Eye (tissue), 1 donor: Measurements from ENCODE around the gene MRPL17.

Source experiments
- DNase-seq: peaks from one replicate; pipeline ENCODE4 v3.0.0-alpha.2; 2015

Gene MRPL17

DNA sequence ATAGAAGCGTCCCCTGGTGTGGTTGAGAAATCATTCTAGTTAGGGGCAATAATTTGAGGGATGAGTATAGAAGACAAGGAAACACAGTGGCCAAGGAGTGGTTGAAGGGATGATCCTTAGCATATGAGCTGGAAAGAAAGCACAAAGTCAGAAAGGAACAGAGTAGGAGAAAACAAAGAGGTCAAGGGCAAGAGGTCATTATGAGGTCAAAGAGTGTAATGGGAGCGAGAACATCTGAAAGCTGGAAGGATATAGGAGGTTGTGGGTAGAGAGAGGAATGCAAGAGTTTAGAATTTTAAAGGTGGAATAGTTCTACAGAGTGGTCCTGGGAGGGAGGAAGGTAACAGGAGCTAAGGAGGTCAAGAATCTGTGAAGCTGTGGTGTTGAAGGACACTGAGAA is 29.5 kb downstream of the MRPL17 start:
- peak; percentile 3 for DNase-seq

DNA sequence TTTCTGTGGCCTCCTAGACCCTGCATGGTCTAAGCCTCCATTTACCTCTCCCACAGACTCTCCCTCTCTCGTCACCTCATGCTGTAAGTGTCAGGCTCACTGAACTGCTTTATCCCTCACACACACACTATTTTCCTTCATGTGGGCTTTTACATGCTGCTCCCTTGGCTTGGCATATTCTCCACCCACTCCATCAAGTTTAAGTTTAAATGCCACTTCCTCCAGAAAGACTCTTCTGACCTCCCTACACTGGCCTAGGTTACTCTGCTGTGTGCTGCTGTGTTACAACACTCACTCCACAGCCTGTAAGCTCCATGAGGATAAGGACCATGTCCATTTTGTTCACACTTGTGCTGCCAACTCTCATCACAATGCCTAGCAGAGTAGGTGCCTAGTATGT is 30.0 kb downstream of the MRPL17 start:
- no peak for DNase-seq

DNA sequence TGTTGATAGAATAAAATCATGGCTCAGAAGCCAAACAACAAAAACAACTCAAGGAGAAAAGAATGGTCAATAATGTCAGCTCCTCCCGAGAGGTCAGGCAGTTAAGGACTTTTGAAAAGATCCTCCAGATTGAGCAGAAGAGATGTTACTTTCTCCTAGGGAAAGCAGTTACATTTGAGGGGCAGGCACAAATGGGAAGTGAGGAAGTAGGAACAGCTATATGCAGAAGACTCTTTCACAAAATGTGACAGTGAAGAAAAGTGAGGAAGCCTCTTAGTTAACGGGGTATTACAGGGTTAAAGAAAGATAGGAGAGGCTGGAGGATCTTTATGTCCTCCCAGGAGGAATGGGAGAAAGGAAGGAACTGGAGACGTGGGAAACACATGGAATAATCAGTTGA is 31.0 kb downstream of the MRPL17 start:
- DNase-seq = no peak

DNA sequence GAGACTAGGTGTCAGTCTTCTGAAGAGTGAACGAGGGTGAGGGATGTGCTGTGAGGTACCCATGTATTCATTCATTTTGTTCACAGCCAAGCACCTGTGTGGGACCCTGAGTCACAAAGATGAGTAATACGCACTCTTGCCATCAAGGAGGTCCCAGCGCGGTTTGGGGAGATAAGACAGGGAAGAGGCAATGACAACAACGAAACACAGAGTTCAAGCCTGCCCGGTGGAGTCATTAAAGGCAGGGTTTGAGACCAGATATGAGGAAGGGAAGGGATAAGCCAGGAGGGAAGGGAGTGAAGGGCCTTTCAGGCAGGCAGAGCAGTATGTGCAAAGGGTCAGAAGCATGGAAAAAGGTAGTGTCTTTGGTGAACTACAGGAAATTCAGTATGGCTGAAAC is 32.2 kb downstream of the MRPL17 start:
- DNase-seq = no peak

DNA sequence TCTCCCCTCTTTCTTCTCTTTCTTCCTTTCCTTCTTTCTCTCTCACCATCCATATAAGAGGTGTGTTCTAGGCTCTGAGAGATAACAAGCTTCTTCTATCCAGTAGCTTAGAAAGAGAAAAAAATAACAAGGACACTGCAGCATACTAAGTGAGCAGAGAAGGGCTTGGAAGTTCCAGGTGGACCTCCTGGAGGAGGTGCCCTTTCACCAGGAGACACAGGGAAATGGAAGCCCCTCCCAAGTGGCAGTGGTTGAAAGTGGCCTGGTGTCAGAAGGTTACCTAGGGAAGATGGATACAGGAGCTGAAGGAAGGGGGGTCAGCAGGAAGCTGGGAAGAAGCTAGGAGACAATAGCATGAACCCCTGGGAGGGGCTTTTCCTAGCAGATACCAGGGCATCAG is 33.0 kb downstream of the MRPL17 start:
- DNase-seq = no peak

DNA sequence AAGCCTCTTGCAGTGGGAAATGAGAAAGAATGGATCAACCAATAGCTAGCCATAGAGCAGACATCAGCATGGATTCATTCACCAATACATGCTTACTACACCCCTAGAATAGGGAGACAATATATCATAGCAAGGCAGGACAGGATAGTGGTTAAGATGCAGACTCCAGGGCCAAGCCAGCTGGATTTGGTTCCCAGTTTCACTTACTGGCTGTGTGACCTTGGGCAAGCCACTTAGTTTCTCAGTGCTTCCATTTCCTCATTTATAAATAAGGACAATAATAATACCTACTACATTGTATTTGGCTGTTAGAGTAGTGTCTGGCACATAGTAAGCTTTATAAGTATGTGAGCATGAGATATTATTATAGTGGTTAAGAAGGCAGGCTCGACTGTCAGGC is 34.6 kb downstream of the MRPL17 start:
- DNase-seq = no peak

DNA sequence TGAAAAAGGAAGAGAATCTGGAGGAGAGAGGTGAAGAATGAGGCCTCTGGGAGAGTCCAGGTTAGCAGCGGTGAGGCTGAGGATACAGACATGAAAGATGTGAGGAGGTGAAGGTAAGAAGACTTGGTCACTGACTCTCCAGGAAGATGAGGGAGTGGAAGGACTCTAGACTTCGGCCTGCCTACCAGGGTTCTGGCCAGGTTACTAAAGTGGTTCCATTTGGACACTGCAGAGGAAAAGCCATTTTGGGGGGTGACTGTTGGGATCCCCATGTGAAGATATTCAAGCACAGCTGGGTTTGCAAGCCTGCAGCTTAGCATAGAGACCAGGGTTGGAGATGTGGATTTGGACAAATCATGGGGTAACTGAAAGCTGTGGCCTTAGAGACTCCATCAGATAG is 35.3 kb downstream of the MRPL17 start:
- DNase-seq = no peak

DNA sequence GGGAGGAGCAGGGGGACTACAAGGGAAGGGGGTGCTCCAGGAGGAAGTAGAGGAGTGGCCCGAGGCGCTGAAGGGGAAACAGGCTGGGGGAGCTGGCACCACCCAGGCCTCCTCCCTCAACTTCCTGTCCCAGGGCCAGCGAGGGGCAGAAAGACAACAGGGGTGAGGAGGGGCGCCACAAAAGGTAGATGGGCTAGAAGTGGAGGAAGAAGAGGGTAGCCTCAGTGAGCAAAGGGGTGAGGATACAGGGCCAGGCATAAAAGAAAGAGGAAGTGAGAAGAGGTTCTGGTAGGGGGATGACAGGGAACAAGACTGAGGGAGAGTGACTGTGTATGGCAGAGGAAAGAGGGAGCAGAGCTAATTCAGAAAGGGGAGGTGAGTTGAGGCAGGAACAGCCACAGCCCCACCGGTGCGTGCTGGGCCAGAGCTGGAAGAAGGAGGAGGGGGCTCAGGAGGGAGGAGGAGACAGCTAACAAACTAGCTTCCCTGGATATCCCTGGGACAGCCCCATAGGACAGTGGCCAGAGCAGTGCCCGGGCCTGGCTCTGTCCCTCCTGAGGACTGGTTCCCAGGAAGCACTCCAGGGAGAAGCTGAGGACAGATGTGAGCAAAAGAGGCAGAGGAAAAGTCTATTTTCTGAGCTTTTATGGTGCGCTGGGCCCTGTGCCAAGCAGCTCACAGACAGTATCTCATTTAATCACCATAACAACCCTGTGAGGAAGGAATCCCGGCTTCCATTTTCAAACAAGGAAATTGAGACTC is 36.0 kb downstream of the MRPL17 start:
- peak; percentile 49 for DNase-seq

DNA sequence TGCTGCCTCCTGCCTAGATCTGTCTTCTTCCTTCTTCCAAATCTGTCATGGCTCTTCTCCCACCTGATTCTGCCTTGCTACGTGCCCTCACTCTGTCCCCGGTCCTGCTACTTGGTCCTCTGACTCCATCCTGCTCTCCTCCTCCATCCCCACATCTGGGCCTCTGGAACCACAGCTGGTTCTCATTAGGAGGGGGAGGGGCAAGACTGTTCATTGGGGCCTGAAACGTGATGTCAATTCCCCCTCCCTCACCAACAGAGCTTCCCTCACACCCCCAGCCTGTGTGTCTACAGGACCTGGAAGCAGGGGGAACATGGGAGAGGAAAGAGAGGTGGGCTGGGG is 36.6 kb downstream of the MRPL17 start:
- peak; percentile 89 for DNase-seq

DNA sequence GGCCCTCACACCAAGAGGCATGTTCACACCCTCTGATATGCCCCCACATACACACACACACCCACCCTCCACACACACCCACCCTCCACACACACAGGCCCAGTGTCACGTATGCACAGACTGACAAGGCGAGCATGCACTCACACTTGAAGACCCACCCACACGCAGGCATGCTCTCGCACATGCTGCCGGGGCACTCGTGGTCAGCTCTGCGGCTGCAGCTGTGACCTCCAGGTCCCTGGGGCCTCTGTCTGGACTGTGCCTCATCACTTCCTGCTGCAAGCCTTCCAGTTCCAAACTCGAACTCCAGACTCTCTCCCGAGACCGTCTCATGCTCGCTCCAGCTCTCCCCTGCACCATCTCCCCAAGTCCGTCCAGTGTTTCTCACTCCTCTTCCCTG is 37.1 kb downstream of the MRPL17 start:
- DNase-seq = peak; percentile 30

DNA sequence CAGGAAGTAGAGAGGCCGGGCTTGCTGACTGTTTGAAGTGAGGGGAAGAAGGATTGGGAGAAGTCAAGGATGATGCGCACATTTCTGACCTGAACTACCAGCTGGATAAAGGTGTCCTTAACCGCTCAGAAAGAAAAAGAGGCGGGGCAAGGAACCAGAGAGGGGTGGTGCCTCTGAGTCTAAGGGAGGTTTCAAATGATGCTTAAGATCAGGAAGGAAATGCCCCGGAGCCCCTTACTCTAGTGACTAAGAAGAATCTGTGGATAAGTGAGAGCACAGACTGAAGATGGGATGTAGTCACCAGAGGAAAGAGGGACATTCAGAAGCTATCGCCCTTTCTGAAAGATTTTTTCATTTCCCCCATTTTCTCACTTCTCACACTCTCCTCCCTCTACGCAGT is 40.2 kb downstream of the MRPL17 start:
- no peak for DNase-seq

DNA sequence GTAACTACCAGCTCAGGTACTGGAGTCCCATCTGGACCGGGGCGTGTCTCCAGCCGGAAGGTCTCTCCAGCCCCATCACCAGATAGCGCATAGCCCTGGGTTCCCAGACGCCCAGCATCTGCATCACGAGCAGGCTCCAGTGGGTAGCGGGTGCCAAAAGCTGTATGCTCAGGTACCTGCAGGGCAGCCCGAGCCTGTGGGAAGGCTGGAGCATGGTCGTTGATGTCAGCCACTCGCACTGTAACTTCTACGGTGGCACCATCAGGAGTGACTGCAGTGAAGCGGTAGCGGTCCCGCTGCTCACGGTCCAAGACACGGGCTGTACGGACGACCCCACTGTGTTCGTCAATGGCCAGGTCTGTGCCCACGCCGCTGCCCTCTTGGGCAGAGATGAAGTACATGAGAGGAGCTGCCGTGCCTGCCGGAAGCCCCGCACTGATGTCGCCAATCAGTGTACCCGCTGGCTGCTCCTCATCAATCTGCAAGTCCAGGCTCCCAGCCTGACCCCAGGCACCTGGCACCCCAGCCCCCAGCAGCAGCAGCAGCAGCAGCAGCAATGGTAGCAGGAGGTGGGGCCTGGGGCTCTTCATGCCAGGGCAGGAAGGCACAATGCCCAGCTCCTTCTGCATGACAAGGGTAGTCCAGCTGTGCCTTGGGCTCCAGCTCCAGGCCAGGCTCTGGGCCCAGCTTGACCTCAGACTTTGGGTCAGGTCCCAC is 42.0 kb downstream of the MRPL17 start:
- DNase-seq = no peak

DNA sequence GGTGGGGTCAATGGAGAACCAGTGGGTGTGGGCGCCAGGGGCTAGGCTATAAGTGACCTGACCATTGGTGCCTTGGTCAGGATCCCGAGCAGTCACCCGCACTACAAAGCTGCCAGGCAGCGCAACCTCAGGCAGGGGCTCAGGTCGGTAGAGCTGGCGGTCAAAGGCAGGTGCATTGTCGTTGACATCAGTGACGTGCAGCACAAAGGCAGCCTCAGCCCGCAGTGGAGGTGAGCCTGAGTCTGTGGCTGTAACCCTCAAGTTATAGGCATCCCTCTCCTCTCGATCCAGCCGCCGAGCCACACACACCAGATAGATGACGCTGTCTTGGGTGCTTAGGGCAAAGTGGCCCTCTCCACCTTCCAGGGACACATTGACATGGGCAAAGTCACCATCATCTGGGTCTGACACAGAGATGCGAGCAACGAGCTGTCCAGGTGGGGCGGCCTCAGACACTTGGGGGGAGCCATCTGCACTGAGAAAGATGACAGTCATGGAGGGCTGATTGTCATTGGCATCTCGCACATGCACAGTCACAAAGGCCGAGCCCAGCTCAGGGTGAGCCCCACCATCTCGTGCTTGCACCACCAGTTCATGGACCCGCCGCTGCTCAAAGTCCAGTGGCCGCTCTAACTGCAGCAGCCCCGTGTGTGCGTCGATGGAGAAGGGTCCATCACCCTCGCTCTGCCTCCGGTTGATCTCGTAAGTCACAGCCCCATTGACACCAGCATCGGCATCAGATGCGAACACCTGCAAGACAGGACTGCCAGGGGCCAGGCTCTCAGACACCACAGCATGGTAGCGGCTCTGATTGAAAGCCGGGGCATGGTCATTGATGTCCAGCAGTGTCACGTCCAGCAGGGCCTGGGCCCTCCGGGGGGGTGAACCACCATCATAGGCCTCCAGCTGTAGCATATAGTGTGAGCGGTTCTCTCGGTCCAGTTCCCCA is 42.8 kb downstream of the MRPL17 start:
- DNase-seq = no peak

DNA sequence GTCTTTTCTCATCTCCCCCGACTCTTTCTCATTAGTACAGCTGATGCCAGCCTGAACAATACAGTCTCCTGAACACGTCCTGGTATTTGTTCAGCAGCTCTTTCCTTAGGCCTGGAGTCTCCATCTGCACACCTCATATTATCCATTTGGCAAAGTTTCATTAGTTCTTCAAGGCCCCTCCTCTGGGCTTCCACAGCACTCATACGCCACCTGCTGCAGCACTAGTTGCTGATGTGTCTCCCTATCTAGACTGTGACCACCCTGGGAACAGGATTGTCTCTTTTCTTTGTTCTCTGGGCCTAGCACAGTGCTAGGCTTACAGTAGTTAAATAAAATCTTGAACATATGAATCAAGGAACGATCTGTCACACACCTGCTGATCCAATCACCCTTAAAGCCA is 44.7 kb downstream of the MRPL17 start:
- no peak for DNase-seq

DNA sequence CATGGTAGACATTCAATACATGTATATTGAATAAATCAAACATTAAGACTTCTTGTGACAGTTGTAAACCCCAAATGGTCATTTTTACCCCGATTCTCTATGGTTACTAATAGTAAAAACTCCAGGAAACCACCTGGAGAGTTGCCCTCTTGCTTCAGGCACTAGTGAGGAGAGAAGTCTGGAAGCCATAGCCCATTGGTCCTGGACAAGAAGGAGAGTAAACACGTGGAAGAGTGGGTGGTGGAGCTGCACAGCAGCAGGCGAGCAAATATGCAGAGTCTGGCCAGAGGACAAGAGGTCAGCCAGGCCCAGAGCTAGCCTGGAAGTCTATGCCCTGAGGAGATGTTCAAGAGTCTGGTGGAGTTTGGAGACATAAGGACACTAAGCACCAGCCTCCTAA is 45.3 kb downstream of the MRPL17 start:
- DNase-seq = no peak

DNA sequence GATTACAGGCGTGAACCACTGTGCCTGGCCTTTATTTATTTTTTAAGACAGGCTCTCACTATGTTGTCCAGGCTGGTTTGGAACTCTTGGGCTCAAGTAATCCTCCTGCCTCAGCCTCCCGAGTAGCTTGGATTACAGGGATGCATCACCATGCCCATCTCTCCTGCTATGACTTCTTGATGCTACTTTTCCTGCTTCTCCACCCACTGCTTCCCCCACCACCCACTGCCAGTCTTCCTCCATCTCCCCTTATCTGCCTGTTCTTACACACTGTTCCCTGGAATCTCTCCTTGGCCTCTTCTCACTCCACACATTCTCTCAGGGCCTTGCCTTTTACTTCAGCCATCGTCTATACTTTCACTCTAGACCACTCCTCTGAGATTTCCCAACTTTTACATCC is 46.7 kb downstream of the MRPL17 start:
- no peak for DNase-seq

DNA sequence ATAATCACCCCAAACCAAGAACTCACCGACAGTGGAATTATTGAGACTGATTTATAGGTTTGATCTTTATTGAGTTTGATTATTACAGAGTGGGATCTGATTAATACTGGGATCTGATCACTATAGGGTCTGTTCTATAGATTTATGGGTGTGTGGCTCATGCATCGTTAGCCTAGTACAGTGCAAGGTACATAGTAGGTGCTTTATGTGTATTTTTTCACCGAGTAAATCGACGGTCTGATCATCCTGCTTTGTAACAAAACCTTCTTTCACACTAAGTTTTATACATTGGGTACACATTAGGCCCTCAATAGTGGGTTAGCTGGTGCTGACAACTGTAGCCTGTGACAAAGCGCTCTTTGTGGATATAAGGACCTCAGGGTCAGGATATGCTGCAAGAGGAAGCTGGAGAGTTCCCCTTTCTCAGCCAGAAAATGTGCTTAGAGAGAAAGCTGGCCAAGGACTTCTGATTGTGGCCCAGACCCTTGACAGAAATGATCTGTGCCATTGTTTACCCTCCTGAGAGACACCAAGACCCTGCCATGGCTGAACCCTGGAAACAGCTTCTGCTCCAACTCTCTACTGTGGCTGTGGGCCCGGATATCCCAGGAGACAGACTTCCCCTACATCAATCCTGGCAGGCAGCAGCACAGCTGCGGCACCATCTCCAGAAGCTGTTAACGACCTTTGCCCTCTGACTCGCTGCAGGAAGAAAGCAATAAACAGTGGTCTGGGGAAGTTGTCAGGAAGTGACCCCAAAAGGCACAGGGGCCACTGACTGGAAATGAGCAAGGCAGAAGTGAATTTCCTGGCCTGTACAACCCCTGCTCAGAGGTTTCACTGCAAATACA is 47.8 kb downstream of the MRPL17 start:
- peak; percentile 60 for DNase-seq

DNA sequence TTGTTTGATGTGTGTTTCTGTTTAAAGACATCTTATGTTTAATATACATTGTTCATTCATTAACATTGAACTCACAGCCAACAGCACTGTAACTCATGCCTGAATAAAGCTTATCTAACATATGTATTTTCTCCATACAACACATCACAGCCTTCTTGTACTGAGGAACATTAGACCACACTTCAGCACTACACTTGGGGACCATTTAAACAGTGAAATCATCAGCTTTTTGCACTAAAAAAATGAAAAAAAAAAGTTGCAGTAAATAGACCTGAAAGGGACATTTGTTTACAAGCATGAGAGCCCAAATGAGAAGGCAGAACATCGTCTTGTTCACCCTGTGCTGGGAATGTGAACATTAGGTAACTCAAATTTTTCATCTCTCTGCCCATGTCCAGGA is 48.6 kb downstream of the MRPL17 start:
- no peak for DNase-seq

DNA sequence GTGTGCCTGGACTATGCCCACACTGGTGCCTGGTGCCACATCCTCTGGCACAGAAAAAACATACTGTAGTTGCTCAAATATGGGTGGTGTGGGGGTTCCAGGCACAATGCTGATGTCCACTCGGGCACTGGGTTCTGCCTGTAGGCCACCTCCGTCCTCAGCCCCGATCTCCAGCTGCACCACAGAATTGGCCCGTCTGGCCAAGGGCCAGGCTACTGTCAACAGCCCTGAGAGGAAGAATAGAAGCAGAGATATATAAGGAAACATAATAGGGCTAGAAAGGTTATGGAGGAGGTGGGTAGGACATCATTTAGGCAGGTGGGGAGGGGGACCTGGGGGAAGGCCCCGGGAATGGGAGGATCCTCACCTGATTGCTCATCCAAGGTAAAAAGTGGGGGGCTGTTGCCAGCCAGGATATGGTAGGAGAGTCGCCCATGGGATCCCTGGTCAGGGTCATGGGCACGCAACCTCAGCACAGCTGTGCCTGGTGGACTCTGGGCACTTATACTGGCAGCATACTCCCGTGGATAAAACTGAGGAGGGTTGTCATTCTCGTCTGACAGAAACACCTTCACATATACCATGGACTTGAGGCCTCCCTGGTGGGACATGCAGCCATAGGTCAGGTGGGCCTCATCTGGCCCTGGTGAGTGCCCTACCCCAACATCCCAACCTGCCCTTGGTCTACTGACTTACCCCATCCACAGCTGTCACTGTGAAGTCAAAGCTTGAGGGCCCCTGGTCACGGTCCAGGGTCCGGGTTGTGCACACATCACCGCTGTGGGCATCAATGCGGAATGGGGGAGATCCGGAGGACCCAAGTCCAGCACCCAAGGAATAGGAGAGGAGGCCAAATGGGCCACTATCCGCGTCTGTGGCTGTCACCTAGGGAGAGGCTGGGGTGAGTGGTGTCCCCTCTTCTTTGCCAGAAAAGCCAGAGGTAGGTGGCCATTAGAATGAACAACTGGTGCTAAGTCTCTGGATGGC is 49.4 kb downstream of the MRPL17 start:
- no peak for DNase-seq

DNA sequence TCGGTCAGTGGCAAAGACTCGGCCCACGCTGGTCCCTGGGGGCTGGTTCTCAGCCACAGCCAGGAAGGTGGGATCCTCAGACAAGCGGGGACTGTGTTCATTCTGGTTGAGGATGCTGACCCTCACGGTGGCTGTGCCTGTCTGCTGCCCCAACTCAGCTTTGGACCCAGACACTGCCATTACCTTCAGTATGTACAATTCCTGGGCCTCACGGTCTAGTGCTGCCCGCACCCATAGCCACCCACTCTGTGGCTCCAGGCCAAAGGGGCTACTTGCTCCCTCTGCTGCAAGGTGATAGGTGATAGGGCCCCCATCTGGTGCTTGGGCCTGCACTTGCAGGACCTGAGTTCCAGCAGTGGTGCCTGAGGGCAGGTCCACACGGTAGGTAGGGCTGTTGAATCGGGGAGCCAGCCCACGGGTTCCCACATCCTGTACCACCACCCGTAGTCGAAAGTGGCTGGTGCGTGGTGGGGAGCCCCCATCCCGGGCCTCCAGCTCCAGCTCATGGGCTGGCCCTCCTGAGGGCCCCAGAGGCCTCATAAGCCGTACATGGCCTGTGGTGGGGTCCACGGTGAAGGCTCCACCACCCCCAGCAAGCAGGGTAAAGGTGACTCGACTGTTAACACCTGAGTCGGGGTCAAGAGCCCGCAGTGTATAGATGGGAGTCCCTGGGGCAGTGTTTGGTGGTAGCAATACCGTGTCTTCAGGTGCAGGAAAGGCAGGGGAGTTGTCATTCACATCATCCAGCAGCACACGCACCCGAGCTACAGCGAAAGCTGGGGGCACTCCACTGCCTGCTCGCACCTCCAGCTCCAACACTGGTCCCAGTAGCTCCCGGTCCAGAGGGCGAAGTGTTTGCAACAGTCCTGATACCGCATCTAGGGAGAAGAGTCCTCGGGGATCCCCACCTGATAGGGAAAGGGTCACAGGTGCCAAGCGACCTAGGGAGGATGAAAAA is 50.7 kb downstream of the MRPL17 start:
- DNase-seq = no peak
